HAP-1 (cell line): ENCODE results near the gene TMEM108.

Experiments
- DNase-seq, 2 experiments: peaks; one replicate each; pipeline ENCODE4 v3.0.0-alpha.2; 2016 to 2020; ENCODE audit warnings: low spot score in 2 of 2
- H3K27me3 ChIP-seq: fragments of 250-450 bp; sonication (Bioruptor Pico); 2 replicates; pipeline ENCODE4 v1.5.1; 2020; ENCODE audit warnings: low read depth, mild to moderate bottlenecking, moderate library complexity
- H3K36me3 ChIP-seq: fragments of 250-450 bp; sonication (Bioruptor Pico); replicated peaks from 2 replicates; pipeline ENCODE4 v1.5.1; 2020; ENCODE audit warnings: mild to moderate bottlenecking
- H3K4me1 ChIP-seq: fragments of 250-450 bp; sonication (Bioruptor Pico); 2 replicates; pipeline ENCODE4 v1.5.1; 2020; ENCODE audit warnings: mild to moderate bottlenecking
- H3K4me3 ChIP-seq: fragments of 250-450 bp; sonication (Bioruptor Pico); 2 replicates; pipeline ENCODE4 v1.5.1; 2020; ENCODE audit warnings: mild to moderate bottlenecking, moderate library complexity
- H3K9me3 ChIP-seq: fragments of 250-450 bp; sonication (Bioruptor Pico); 2 replicates; pipeline ENCODE4 v1.5.1; 2020; ENCODE audit warnings: mild to moderate bottlenecking, moderate library complexity
- in situ Hi-C: fragments of 300-500 bp; cut with MboI; formaldehyde crosslinking; loops from 3 replicates; pipeline ENCODE4 v1.14.3; 2020; ENCODE audit warnings: low sequenced_read_pairs, inconsistent platforms, mixed read lengths

Gene TMEM108

GRCh38 chr3:133066026-133066425 lies 27.8 kb downstream of the TMEM108 start:
- in situ Hi-C loops, result no loop called here
- no peaks in the 10 kb centered on the region for H3K4me1 ChIP-seq
- H3K36me3 ChIP-seq, result no peaks in the 10 kb centered on the region
- H3K9me3 ChIP-seq, result no peaks in the 10 kb centered on the region
- no peaks in the 10 kb centered on the region for H3K27me3 ChIP-seq
- H3K4me3 ChIP-seq, result no peak overlapping the region
- DNase-seq, result no peak

GRCh38 chr3:133069556-133070286 lies 31.5 kb downstream of the TMEM108 start:
- Histone ChIP-seq H3K9me3 (no peaks in the 10 kb centered on the region), H3K4me3 (no peak overlapping the region), H3K36me3 (no peaks in the 10 kb centered on the region), H3K27me3 (no peaks in the 10 kb centered on the region), H3K4me1 (no peaks in the 10 kb centered on the region)
- DNase-seq, result no peak
- in situ Hi-C loops, result no loop called here

- Histone ChIP-seq H3K4me3 (no peak overlapping the region), H3K27me3 (no peaks in the 10 kb centered on the region), H3K9me3 (no peaks in the 10 kb centered on the region), H3K36me3 (no peaks in the 10 kb centered on the region), H3K4me1 (no peaks in the 10 kb centered on the region)
- no peak for DNase-seq
- in situ Hi-C loops, result no loop called here
Measured at GRCh38 chr3:133074977-133075376, 36.8 kb downstream of the TMEM108 start.

GRCh38 chr3:133077688-133078087 lies 39.5 kb downstream of the TMEM108 start:
- Histone ChIP-seq H3K4me1 (no peaks in the 10 kb centered on the region), H3K4me3 (no peak overlapping the region), H3K27me3 (no peaks in the 10 kb centered on the region), H3K9me3 (no peaks in the 10 kb centered on the region), H3K36me3 (no peaks in the 10 kb centered on the region)
- DNase-seq, result no peak
- in situ Hi-C loops, result no loop called here

- no peaks in the 10 kb centered on the region for H3K4me1 ChIP-seq
- in situ Hi-C loops, result no loop called here
- no peak for DNase-seq
- no peaks in the 10 kb centered on the region for H3K9me3 ChIP-seq
- H3K36me3 ChIP-seq, result no peaks in the 10 kb centered on the region
- H3K4me3 ChIP-seq, result no peak overlapping the region
- H3K27me3 ChIP-seq, result no peaks in the 10 kb centered on the region
Measured at GRCh38 chr3:133079621-133080020, 41.4 kb downstream of the TMEM108 start.

- no peak for DNase-seq
- Histone ChIP-seq H3K4me1 (no peaks in the 10 kb centered on the region), H3K4me3 (no peak overlapping the region), H3K27me3 (no peaks in the 10 kb centered on the region), H3K36me3 (no peaks in the 10 kb centered on the region), H3K9me3 (no peaks in the 10 kb centered on the region)
- in situ Hi-C loops, result no loop called here
Measured at GRCh38 chr3:133081016-133081415, 42.8 kb downstream of the TMEM108 start.

GRCh38 chr3:133083395-133083794 lies 45.2 kb downstream of the TMEM108 start:
- Histone ChIP-seq H3K27me3 (no peaks in the 10 kb centered on the region), H3K4me3 (no peak overlapping the region), H3K9me3 (no peaks in the 10 kb centered on the region), H3K36me3 (no peaks in the 10 kb centered on the region), H3K4me1 (no peaks in the 10 kb centered on the region)
- no peak for DNase-seq
- in situ Hi-C loops, result no loop called here

GRCh38 chr3:133089906-133090485 lies 51.8 kb downstream of the TMEM108 start:
- H3K27me3 ChIP-seq, result no peaks in the 10 kb centered on the region
- in situ Hi-C loops, result no loop called here
- H3K4me1 ChIP-seq, result no peaks in the 10 kb centered on the region
- DNase-seq, result no peak
- H3K4me3 ChIP-seq, result no peak overlapping the region
- no peaks in the 10 kb centered on the region for H3K9me3 ChIP-seq
- H3K36me3 ChIP-seq, result no peaks in the 10 kb centered on the region

- Histone ChIP-seq H3K36me3 (no peaks in the 10 kb centered on the region), H3K9me3 (no peaks in the 10 kb centered on the region), H3K4me3 (no peak overlapping the region), H3K27me3 (no peaks in the 10 kb centered on the region), H3K4me1 (no peaks in the 10 kb centered on the region)
- in situ Hi-C loops, result no loop called here
- no peak for DNase-seq
Measured at GRCh38 chr3:133092681-133093080, 54.5 kb downstream of the TMEM108 start.

GRCh38 chr3:133093366-133093765 lies 55.2 kb downstream of the TMEM108 start:
- H3K27me3 ChIP-seq, result no peaks in the 10 kb centered on the region
- no peaks in the 10 kb centered on the region for H3K9me3 ChIP-seq
- no peaks in the 10 kb centered on the region for H3K36me3 ChIP-seq
- in situ Hi-C loops, result no loop called here
- no peak for DNase-seq
- no peak overlapping the region for H3K4me3 ChIP-seq
- no peaks in the 10 kb centered on the region for H3K4me1 ChIP-seq

GRCh38 chr3:133096900-133097613 lies 58.9 kb downstream of the TMEM108 start:
- no peak for DNase-seq
- H3K4me3 ChIP-seq, result no peak overlapping the region
- in situ Hi-C loops, result no loop called here
- no peaks in the 10 kb centered on the region for H3K9me3 ChIP-seq
- H3K27me3 ChIP-seq, result no peaks in the 10 kb centered on the region
- H3K4me1 ChIP-seq, result no peaks in the 10 kb centered on the region
- H3K36me3 ChIP-seq, result no peaks in the 10 kb centered on the region

GRCh38 chr3:133103706-133104105 lies 65.5 kb downstream of the TMEM108 start:
- no peak for DNase-seq
- H3K4me3 ChIP-seq, result no peak overlapping the region
- in situ Hi-C loops, result no loop called here
- no peaks in the 10 kb centered on the region for H3K4me1 ChIP-seq
- H3K27me3 ChIP-seq, result no peaks in the 10 kb centered on the region
- no peaks in the 10 kb centered on the region for H3K36me3 ChIP-seq
- no peaks in the 10 kb centered on the region for H3K9me3 ChIP-seq

GRCh38 chr3:133106169-133106568 lies 68.0 kb downstream of the TMEM108 start:
- no peaks in the 10 kb centered on the region for H3K36me3 ChIP-seq
- no peaks in the 10 kb centered on the region for H3K4me1 ChIP-seq
- in situ Hi-C loops, result no loop called here
- no peak for DNase-seq
- no peaks in the 10 kb centered on the region for H3K9me3 ChIP-seq
- no peaks in the 10 kb centered on the region for H3K27me3 ChIP-seq
- no peak overlapping the region for H3K4me3 ChIP-seq

- no peaks in the 10 kb centered on the region for H3K4me1 ChIP-seq
- DNase-seq, result no peak
- in situ Hi-C loops, result no loop called here
Measured at GRCh38 chr3:133112666-133113065, 74.5 kb downstream of the TMEM108 start.

More at GRCh38 chr3:133112666-133113065, 74.5 kb downstream of the TMEM108 start:
- no peaks in the 10 kb centered on the region for H3K9me3 ChIP-seq
- H3K4me3 ChIP-seq, result no peak overlapping the region
- H3K36me3 ChIP-seq, result no peaks in the 10 kb centered on the region
- no peaks in the 10 kb centered on the region for H3K27me3 ChIP-seq
